Activated gamma-delta T cell (primary cell): ENCODE results near the gene LIPC.

Source experiments
- DNase-seq: peaks from one replicate; lab custom pipeline; 2025; lab: John Stamatoyannopoulos, UW

Gene LIPC

GRCh38 chr15:58538225-58538727 is 106.5 kb downstream of the LIPC start:
- DNase-seq = no peak

DNA sequence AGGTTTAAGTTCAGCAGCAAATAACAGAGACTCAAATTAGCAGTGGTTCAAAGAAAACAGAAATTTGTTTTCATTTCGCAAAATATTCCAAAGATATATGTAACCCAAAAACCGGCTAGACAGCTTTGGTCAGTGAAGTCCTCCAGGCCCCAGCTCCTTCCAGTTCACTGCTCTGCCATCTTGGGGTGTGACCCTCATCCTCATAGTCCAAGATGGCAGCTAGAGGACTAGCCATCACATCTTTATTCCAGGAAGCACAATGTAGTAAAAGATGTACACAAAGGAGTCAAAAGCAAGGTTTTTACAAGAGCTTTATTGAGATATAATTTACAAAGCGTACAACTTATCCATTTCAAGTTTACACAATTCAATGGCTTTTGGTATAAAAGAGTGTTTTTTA is 107.1 kb downstream of the LIPC start:
- no peak for DNase-seq

DNA sequence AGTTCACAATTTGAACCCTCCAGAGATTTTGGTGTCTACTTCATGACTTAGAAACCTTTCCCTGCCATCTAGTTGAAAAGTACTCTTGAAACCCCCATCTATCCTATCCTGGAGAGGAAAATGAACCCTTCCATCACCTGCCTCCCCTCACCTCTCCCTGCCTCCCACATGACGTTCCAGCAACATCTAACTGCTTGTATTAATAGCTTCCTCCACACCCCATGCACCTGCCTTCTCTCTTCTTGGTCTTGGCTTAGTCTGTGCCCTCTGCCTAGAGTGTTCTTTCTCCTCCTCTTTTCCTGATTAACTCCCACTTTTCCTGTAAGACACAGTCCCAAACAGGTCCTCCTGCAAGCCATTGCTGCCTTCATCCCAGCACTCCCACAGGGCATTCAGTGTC is 107.8 kb downstream of the LIPC start:
- no peak for DNase-seq

DNA sequence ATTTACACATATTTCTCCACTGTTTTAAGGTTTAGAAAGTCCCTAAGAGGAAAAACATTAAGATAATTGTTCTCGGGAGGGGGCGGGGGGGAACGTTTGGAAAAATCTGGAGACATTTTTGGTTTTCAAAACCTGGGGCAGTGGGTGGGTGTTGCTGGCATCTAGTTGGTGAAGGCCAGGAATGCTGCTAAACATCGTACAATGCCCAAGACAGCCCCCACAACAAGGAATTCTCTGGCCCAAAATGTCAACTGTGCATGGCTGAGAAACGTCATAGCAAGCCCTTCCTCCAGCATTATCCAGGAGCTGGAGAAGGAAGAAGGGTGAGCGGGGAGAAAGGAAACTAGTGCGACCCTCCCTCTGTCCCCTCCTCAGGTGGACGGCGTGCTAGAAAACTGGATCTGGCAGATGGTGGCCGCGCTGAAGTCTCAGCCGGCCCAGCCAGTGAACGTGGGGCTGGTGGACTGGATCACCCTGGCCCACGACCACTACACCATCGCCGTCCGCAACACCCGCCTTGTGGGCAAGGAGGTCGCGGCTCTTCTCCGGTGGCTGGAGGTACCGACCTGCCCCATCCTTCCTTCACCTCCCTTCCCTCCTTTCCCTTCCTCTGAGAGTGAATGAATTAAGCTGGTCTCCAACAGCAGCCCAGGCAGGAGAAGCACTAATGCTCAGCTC is 109.8 kb downstream of the LIPC start:
- DNase-seq = no peak

DNA sequence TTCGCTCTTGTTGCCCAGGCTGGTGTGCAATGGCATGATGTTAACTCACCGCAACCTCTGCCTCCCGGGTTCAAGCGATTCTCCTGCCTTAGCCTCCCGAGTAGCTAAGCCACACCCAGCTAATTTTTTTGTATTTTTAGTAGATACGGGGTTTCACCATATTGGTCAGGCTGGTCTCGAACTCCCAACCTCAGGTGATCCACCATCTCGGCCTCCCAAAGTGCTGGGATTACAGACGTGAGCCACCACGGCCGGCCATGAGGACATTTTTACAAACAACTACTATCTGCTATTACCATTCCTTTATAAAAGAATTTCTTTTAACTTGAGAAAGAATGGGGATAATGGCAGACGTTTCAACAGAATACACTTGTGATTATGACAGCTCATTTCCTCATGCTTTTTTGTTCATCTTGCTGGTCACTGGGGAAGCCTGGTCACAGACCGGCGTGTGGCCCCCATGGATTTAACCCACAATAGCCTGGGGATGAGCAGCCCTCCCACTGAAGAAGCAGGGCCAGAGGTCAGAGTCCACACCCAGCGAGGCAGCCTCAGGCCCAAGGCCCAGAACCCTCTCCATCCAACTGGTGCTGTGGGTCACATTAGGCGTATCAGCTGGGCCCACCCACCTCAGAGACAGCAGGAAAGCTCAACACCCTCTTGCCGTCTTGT is 112.0 kb downstream of the LIPC start:
- DNase-seq = no peak

GRCh38 chr15:58544756-58545155 is 113.0 kb downstream of the LIPC start:
- DNase-seq = no peak

DNA sequence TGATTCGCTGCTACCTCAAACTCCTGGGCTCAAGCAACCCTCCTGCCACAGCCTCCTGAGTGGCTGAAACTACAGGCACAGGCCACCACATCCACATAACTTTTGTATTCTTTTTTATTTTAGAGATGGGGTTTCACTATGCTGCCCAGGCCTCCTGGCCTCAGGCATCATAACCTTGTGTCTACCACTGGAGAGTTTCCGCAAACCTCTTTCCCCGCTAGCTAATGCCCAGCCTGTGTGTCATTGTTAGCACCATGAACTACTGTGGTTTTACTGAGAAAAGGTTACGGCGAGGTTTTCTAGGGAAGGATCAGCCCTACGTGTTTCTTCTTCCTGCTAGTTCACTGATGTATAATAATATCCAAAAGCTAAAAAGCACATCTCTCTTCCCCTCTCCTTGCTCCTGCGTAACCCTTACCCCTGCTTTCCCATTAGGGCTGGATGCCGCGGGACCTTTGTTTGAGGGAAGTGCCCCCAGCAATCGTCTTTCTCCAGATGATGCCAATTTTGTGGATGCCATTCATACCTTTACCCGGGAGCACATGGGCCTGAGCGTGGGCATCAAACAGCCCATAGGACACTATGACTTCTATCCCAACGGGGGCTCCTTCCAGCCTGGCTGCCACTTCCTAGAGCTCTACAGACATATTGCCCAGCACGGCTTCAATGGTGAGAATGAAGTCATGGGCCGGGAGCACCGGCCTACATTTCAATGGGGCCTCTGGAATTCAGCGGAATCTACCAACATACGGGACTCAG is 113.7 kb downstream of the LIPC start:
- DNase-seq = no peak

GRCh38 chr15:58546066-58546591 is 114.3 kb downstream of the LIPC start:
- DNase-seq = no peak

DNA sequence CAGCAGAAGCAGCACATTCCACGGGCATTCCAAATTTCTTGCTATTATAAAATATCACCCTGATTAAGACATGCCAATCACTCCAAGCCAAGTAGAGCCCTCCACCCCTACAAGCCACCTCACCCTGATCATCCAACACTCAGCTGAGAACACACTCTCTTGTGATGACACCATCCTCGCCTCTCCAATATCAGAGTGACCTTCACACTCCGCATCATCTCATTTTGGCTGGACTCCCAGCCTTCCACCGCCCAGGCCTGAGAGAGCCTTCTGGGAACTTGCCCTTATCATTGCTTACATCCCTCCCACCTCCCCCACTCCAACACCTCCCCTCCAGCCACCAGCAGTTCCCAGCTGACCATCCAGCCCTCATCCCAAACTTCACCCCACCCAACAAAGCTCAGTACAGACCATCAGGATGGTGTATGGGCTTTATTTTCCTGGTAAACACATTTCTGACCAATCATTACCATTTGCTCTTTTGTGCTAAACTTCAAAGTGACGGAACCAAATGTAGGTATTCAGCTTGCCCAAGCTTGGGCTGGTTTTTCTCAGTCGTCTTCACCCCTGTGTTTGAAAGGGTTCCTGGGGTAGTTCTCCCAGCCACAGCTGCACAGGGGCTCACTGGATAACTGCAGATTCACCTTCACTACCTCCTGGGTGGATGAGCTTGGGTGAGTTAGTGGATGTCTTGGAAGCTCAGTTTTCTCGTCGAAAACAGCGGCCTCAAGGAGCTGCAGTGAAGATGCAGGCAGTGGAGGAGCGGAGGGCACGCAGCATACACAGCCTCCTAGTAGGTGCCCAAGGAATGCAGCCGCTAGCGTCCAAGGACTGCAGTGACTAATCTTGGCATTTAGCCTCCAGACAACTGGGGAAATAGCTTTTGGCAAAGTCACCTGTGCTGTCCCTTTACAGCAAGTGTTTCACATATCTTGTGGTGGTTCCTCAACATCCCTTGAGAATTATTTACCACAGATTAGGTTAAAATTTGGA is 115.1 kb downstream of the LIPC start:
- DNase-seq = no peak

DNA sequence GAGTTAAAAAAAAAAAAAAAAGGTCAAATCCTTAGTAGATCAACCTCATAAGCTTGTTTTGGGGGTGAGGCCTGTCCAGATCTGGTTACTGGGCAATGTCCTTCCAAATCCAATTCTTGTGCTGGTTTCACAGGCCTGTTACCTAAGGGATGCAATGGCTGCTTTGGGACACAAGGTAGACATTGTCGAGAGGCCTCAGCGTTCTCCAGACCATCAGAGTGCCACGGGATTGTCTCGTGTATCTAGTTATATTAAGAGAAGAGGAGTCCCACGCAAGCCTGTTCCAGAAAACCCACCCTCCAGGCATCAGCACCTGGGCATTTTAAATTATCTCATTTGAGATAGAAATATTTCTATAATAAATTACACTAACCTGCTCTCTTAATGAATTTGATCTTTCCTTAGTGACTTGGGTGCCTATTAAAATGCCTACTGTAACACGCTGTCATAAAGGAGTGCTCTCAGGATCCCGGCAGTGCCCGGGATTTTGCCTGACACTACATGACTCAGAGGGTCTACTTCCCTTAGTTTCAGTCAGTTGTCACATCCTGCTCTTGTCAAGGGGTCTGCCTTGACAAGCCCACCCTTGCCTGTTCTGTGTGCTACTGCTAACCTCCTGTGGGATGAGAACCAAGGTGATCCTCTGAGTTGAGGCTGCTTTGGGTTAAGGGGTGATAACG is 116.0 kb downstream of the LIPC start:
- DNase-seq = no peak

- DNase-seq = no peak
These were observed 116.7 kb downstream of the LIPC start for GRCh38 chr15:58548308-58549012.

DNA sequence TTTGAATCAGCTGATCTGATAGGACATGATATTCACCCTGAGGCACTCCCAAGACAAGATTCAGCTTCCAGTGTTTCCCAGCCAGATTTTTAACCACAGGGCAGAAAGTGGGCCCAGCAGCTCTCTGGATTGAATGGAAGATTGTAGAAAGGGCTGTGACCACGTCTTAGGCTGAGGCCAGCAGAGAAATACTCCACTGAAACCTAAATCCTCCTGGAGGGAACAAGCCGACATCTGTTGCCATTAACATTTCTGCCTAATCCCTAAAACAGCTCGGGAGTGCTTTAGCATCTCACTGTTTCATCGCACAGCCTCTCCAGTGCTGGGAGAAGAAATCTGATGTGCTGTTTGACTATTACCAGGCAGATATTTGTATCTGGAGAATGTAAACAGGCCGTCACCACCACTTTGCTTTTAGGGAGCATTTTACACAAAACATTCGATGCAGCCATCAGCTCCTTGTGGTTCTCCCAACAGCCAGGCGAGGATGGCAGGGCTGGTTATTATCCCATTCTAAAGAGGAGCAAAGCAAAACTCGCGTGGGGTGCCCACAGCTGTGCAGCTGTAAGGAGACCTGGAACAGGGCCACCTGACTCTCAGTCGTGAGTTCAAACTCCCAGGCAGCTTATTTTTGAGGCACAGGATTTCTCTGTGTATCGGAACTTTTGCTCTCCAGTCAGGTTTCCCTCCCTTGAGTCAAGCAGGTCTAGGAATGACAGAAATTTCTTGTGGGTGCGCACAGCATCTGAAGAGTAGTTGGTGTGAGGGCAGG is 117.4 kb downstream of the LIPC start:
- DNase-seq = no peak

GRCh38 chr15:58549785-58550074 is 117.9 kb downstream of the LIPC start:
- DNase-seq = no peak

- DNase-seq = no peak
These were observed 119.4 kb downstream of the LIPC start for GRCh38 chr15:58551084-58551763.

GRCh38 chr15:58551764-58552504 is 120.1 kb downstream of the LIPC start:
- DNase-seq = no peak

DNA sequence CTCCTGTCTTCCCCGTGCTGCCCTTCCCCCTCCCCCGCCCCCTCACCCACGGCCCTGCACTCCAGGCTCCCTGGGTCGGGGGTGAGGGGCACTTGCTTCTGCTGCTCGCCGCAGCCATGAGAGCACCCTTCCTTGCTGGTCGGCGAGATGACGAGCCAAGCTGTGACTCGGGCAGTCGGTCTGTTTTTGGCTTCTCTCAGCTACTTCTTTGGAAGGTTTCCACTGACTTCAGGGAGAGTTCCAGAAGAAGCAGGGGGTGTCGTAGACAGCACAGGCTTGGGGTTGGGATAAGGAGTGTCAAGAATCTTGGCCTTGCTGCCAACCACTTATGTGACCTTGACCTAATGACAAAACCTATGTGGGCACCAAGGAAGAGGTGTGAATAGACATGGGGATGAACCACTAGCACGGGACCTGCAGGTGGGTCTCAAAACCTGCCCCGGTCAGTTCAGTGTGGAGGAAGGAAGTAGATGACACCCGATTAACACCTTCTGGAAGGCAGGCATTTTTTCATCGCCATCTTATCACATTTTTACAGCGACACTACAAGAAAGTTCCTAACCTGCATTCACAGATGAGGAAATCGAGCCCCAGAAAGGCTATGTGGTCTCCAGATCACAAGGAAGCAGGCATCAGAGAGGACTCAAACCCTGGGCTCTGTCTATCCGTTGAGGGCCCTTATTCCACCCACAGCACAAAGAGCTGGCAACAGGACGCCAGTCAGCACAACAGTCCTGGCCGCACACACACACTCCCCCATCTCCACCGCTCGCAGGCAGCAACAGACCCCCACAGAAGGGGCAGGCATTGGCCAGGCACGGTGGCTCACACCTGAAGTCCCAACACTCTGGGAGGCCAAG is 120.9 kb downstream of the LIPC start:
- no peak for DNase-seq

DNA sequence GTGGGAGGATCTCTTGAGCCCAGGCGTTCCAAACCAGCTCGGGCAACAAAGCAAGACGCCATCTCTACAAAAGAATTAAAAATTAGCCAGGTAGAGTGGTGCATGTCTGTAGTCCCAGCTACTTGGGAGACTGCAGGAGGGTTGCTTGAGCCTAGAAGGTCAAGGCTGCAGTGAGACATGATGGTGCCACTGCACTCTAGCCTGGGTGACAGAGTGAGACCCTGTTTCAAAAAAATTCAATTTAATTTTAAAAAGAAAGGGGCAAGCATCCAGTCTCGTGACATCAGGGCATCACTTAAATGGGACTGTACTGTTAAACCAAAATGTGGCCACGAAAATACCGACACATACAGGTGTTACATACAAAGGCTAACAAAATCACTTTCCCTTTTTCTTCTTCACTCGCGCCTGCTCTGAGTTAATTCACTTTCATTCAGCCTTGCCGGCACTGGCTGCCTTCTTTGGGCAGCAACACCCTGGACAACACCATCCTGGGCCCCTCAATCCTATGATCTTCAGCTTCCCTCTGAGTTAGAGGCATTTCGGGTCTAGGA is 121.7 kb downstream of the LIPC start:
- DNase-seq = no peak
